Measurements from ENCODE around the gene ZNF436.

Gene ZNF436

GRCh38 chr1:23367451-23367790, 2.2 kb downstream of the ZNF436 start:
- Histone ChIP-seq H3K27ac (peak overlapping the region; percentile 96), H3K36me3 (peaks cover 40% of the 10 kb centered on the region), H3K27me3 (ENCODE audit: insufficient read depth, low read depth, severe bottlenecking) (no peaks in the 10 kb centered on the region), H3K4me3 (ENCODE audit: low read depth, low read length) (peak overlapping the region; percentile 100), H3K9me3 (ENCODE audit: severe bottlenecking) (peaks cover 24% of the 10 kb centered on the region)
- TF ChIP-seq CTCF (IDR thresholded peaks at IDR 0.05; ENCODE audit: low read depth, low read length) = no peak
- no peak for DNase-seq

- Histone ChIP-seq H3K36me3 (peaks cover 49% of the 10 kb centered on the region), H3K9me3 (ENCODE audit: severe bottlenecking) (peaks cover 32% of the 10 kb centered on the region), H3K27me3 (ENCODE audit: insufficient read depth, low read depth, severe bottlenecking) (no peaks in the 10 kb centered on the region), H3K27ac (no peak overlapping the region), H3K4me3 (ENCODE audit: low read depth, low read length) (no peak overlapping the region)
- TF ChIP-seq CTCF (IDR thresholded peaks at IDR 0.05; ENCODE audit: low read depth, low read length) = no peak
- no peak for DNase-seq
These were observed 3.0 kb downstream of the ZNF436 start for GRCh38 chr1:23366598-23366997.

- H3K36me3 ChIP-seq = peaks cover 53% of the 10 kb centered on the region
- H3K27me3 ChIP-seq (ENCODE audit: insufficient read depth, low read depth, severe bottlenecking) = no peaks in the 10 kb centered on the region
- H3K4me3 ChIP-seq (ENCODE audit: low read depth, low read length) = no peak overlapping the region
- H3K9me3 ChIP-seq (ENCODE audit: severe bottlenecking) = peaks cover 37% of the 10 kb centered on the region
- TF ChIP-seq CTCF (IDR thresholded peaks at IDR 0.05; ENCODE audit: low read depth, low read length) = no peak
- no peak overlapping the region for H3K27ac ChIP-seq
- DNase-seq = no peak
These were observed 3.5 kb downstream of the ZNF436 start for GRCh38 chr1:23366146-23366545.

GRCh38 chr1:23362218-23362713, 7.4 kb downstream of the ZNF436 start:
- H3K27me3 ChIP-seq (ENCODE audit: insufficient read depth, low read depth, severe bottlenecking) = no peaks in the 10 kb centered on the region
- H3K9me3 ChIP-seq (ENCODE audit: severe bottlenecking) = peaks cover 46% of the 10 kb centered on the region
- no peak for TF ChIP-seq CTCF (IDR thresholded peaks at IDR 0.05; ENCODE audit: low read depth, low read length)

GRCh38 chr1:23358310-23358875, 11.2 kb downstream of the ZNF436 start:
- no peak overlapping the region for H3K4me3 ChIP-seq (ENCODE audit: low read depth, low read length)

More at GRCh38 chr1:23362218-23362713, 7.4 kb downstream of the ZNF436 start:
- no peak for DNase-seq
- Histone ChIP-seq H3K4me3 (ENCODE audit: low read depth, low read length) (no peak overlapping the region), H3K36me3 (peaks cover 75% of the 10 kb centered on the region), H3K27ac (no peak overlapping the region)

More at GRCh38 chr1:23358310-23358875, 11.2 kb downstream of the ZNF436 start:
- TF ChIP-seq CTCF (IDR thresholded peaks at IDR 0.05; ENCODE audit: low read depth, low read length) = no peak
- H3K36me3 ChIP-seq = peaks cover 44% of the 10 kb centered on the region
- DNase-seq = no peak
- peaks cover 31% of the 10 kb centered on the region for H3K9me3 ChIP-seq (ENCODE audit: severe bottlenecking)
- no peak overlapping the region for H3K27ac ChIP-seq
- no peaks in the 10 kb centered on the region for H3K27me3 ChIP-seq (ENCODE audit: insufficient read depth, low read depth, severe bottlenecking)

Measured in WERI-Rb-1 (cell line).